HG02943 (cell line): ENCODE data around the gene SEC14L2.
"Not testable (repeated sequence)": the region's sequence is repeated elsewhere in the genome, so short reads cannot be mapped to it uniquely, and the experiment has no call there.

Source experiments
- ATAC-seq: cut with Tn5 transposase; IDR thresholded peaks from one replicate; pipeline ENCODE4 v1.9.1; 2021; ENCODE audit warnings: mild to moderate bottlenecking, low read depth, moderate library complexity; ENCODE audit not compliant: unreplicated experiment

The SEC14L2 gene

DNA sequence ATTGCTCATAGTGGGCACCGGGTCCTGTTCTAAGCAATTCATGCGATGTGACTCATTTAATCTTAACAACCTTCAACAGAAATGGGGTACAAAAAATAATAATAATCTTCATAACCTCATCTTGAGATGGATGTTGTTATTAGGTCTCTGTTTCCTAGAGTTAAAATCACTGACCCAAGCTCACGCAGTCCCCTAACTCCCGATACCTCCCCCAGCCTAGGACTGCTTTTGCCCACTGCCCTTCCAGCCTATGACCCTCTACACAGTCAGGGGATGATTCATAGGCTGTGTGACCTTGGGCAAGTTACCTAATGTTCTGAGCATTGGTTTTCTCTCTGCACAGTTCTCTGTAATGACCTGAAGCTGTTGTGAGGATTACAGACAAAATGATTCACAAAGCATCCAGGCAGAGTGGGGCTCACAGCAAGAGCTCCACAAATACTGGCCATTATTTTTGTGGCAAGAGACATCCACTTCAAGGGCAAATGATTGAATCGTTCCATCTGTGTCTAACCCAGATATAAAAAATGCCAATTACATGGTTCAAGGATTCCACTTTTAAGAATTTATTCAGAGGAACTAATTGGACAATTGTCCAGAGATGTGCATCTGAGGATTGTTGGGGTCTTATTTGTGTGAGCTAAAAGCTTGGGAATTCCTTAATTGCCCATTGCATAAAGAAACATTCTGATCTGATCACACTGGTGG is 48.8 kb downstream of the SEC14L2 start:
- ATAC-seq = no peak

DNA sequence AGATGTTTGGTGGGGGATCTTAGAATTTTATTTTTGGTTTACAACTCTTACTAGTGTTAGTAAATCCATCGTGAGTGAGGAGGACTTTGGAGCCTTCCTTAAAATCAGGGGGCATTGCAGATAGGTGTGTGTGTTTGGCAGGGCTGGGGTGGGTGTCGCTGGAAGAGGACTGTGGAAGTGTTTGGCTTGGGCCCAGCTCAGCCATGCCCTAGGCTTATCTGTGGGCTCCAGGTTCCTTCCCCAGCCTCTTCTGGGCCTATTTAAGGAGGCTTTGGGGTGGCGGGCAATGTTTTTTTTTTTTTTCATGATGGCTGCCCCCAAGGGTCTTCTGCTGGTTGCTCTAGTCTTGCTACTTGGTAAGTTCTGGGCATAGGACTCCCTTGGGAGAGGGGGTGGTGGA is 50.8 kb downstream of the SEC14L2 start:
- no peak for ATAC-seq

DNA sequence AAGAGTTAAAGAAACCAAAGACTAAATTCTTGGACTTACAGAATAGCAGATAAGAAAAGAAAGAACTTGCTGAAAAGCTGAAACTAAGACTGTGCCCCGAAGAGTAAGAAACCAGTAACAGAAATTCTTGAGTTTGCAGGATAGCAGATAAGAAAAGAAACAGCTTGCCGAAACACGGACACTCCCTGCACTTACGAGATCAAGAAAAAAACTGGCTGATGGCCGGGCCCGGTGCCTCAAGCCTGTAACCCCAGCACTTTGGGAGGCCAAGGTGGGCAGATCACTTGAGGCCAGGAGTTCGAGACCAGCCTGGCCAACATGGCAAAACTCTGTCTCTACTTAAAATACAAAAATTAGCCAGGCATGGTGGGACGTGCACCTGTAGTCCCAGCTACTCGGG is 54.7 kb downstream of the SEC14L2 start:
- ATAC-seq = not testable (repeated sequence)

DNA sequence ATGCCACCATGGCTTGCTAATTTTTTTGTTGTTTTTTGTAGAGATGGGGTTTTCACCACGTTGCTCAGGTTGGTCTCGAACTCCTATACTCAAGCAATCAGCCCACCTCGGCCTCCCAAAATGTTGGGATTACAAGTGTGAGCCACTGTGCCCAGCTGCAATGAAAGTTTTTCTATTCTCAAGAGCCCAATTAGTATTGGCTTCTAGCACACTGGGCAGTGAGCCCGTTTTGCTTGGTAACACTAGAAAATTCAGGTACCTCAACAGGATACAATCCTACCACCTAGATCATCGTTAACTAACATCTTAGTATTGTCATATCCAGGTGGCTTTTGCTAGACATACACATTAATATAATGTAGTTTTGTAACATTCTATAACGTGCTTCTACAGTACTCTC is 56.0 kb downstream of the SEC14L2 start:
- no peak for ATAC-seq

DNA sequence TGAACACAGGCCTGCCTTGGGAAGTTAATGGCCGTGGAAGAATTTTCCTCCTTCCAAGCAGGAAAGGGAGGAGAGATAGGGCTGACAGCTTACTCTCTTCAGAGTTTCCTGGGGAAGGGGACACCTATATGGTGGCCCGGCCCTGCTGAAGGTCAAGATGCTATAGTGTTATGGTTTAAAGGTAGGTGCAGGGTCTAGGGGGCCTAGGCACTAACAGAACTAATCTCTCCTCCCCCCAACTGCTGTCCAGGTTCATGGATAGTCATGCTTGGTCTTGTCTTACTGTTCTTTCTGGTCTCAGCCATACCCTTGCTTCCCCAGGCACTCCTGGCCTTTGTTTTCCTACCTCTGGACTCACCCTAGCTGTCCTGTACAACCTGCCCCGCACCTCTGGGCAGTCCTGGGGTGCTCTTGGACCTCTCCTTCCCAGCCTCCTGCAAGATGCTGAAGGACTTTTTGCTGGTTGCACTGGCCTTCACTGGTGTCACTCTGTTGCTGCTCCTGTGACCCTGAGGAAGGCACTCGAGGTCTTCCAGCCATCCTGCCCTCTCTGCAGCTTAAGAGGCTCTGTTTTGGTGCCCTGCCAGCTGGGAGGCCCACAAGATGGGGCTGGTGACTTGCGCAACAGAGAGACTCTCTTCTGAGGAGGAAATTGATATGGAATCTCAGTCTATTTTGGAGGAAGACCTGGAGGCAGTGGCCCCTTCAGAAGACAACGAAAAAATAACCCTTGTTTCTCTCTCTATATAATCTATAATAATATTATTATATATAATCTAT is 57.1 kb downstream of the SEC14L2 start:
- ATAC-seq = no peak

DNA sequence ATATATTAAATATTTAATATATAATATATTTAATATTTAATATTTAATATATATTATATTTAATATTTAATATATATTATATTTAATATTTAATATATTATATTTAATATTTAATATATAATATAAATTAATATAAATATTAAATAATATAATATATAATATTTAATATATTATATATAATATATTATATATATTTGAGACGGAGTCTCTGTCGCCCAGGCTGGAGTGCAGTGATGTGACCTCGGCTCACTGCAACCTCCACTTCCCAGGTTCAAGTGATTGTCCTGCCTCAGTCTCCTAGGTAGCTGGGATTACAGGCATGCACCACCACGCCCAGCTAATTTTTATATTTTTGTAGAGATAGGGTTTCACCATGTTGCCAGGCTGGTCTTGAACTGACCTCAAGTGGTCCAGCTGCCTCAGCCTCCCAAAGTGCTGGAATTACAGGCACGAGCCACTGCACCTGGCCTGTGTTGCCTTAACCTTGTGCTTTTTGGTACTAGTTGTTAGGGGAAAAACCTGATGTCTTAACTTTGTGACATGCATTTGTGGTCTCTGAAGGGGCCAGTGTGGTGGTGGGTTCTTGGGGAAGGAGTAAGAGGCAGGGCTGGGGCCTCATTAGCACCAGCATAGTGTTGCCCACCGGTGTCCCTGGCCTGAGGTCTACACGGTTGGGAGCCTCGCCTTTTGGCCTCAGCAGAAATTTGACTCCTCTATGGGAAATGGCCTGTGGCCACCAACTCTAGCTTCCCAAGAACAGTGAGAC is 58.4 kb downstream of the SEC14L2 start:
- ATAC-seq = no peak

DNA sequence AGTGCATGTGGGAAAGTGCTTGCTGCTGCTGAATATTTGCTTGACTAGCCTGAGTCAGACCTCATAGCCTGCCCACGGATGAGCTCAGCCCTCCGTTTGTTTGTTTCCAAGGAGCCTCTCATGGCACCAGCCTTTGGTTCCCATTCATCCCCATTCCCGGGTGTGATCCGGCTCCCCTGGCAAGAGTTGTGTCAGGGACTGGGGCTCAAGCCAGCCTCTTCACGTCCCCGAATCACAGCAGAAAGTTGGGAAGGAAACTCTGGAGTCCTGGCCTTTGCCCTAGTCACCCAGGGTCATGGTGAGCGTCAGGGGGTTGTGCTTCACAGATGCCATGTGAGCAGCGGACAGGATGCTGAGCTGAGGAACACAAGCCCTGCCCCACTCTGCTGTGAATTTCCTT is 61.2 kb downstream of the SEC14L2 start:
- no peak for ATAC-seq

DNA sequence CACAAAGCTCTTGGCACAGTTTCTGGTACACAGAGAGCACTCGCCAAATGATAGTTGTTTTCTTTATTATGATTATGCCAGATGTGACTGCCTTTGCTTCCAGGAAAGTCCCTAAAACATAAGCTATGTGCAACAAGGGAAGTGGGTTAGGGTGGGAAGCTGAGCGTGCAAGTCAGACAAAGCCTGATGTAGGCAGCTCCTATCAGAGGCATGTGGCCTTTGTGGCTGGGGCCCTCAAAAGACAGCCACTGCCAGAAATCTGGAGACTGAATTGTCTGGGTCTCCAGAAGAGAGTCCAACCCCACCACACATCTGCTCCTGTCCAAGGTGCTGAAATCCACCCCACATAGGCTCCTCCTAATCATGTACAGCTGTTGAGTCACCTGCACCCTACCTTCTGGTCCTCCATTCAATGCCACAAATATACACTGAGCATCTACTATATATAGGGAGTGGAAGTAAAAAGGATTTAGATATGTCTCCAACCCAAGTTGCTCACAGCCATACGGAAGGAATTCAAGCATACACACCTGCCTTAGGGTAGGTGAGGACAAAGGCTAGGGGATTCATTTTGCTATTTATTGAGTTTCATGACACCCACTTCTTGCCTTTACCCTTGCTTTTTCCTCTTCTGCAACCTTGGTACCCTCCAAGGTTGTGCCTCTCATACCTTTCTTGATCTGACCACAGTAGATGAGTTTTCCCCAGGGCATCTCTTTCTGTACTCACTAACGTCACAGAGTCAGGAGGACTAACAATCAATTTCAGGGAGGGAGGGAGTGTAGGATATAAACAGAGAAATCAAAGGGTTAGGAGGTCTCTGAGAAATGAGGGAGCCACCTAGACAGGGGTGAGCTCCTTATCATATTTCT is 62.6 kb downstream of the SEC14L2 start:
- ATAC-seq = no peak

DNA sequence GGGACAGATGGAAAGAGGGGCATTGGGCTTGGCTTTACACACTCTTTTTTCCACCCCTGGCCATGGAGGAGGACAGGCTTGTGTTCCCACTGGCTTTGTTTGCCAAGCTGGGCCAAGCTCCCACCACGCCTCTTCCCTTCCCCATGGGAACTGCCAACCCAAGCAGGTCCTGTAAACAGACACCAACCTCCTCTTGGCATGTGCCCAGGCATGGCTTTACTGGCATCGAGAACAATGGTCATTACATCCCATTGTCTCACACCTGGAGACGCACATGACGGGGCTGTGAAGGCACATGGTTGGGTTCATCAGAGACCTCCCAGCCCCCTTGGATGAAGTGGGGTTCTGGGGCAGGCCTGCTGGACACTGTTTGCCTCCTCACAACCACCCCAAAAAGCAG is 63.3 kb downstream of the SEC14L2 start:
- ATAC-seq = no peak

DNA sequence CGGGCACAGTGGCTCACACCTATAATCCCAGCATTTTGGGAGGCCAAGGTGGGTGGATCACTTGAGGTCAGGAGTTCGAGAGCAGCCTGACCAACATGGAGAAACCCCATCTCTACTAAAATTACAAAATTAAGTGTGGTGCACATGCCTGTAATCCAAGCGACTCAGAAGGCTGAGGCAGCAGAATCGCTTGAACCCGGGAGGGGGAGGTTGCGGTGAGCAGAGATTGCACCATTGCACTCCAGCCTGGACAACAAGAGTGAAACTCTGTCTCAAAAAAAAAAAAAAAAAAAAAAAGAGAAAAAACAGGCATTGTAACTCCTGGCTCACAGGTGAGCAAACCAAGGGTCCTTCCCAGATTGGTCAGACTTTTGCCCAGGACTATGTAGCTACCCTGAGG is 63.7 kb downstream of the SEC14L2 start:
- not testable (repeated sequence) for ATAC-seq

DNA sequence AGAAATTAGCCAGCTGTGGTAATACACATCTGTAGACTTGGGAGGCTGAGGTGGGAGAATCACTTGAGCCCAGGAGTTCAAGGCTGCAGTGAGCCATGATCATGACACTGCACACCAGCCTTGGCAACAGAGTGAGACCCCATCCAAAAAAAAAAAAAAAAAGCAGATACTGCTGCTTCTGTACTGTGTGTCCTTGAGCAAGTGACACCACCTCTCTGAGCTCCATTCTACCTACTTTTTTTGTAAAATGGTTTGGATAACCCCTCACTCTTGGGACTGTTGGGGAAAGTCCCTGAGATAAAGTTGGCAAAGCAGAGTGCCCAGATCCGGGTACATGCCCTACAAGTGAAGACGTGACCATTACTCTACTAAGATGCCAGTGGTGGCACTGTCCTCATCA is 72.3 kb downstream of the SEC14L2 start:
- ATAC-seq = no peak

DNA sequence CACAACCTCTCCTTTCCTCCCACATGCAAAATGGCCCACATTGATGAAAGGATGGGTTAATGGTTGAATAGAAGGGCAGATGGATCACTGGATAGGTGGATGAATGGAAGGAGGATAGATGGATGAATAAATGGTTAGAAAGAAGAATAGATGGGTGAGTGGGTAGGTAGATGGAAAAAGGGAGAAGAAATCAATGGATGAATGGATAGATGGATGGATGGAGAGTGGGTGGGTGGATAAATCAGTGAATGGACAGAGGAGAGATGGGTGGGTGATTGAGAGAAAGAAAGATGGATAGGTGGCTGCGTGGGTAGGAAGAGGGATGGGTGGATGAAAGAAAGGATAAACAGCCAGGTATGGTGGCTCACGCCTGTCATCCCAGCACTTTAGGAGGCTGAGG is 73.8 kb downstream of the SEC14L2 start:
- no peak for ATAC-seq

DNA sequence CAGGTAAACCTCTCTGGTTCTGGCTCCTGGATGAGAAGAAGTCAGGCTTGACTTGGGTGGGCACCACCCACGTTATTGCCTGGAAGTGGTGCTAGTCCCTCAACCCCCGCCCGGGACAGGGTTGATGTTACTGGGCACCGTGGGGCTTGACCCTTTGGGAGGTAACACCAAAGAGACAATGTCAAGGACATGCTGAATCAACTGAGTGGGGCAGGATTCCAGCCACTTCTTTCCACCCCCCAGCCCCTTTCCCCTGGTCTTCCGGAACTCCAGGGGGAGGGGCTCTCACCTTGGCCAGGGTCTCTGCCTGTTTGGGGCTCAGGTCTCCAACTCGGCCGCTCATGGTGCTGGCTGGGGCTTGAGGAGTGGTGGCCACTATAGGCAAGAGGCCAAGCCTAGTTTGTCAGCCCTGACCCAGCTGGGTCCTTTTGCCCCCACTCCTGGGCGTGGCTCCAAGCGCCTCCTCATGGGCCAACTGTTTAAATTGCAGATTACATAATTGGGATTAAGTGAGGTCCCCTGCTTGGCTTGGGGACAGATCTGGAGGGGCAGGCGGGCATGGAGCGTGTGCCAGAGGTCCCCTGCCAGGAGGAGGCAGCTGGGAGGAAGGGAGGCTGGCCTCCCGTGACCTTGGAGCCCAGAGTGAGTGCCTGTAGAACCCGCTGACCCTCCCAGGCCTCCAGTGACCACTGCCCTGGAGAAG is 74.9 kb downstream of the SEC14L2 start, which contains the start of gene SEC14L3:
Gene SEC14L3, minus strand, starts transcription at position 402 of the 703 bp plus-strand sequence. Its CDS starts 59 bp downstream, at position 343.
- no peak for ATAC-seq

DNA sequence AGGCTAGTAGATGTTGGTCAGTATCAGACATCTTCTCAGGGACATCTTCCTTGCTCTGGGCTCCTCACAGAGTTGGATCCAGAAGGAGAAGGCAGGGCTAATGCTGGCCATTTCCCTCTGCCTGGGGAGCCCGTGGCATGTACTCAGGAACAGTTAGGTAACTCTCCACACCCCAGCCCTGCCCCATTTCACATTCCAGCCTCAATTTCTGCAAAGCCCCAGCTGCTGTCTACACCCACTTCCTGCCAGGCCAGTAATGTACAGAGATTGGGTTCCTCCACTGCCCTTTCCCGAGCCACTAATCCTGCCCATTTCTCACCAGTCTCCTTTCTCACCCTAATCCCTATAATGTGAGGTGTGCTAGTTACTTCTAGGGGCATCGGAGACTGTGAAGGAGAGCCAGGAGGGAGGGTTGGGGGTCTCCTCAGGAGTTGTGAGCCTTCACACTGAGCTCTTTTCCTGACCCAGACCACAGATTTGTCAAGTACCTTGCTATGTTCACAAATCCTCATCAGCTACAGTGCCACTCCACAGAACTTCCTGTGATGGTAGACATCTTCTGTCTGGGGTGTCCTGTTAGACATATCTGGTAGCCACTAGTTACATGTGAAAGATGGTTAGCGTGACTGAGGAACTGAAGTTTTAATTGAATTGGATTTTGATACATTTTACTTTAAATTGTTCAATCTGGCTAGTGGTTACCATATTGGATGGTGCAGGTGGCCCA is 76.3 kb downstream of the SEC14L2 start:
- ATAC-seq = no peak

DNA sequence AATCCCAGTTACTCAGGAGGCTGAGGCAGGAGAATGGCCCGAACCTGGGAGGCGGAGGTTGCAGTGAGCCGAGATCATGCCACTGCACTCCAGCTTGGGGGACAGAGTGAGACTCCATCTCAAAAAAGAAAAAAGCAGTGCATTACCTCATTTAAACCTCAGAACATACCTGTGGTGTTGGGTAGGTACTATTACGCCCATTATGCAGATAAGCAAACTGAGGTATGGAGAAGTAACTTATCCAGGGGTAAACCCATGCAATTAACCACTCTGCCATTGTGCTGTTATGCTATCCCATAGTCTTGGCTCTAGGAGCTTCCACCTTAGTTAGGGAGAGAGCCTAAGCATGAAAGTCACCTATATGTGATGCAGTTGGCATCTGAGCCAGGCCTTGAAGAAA is 77.3 kb downstream of the SEC14L2 start:
- no peak for ATAC-seq
